GM20000 (cell line): ENCODE data around the gene KIFBP.
"Not testable (repeated sequence)": the region's sequence is repeated elsewhere in the genome, so short reads cannot be mapped to it uniquely, and the experiment has no call there.

ENCODE experiments used
- DNase-seq: peaks from one replicate; pipeline ENCODE4 v3.0.0; 2012; ENCODE audit warnings: low spot score
- TF ChIP-seq, protein P1 (sequence below): IDR thresholded peaks from 2 replicates; pipeline ENCODE4 v1.5.1; 2012; ENCODE audit warnings: mild to moderate bottlenecking, control low read depth; ENCODE audit errors: extremely low read depth, missing control alignments

The KIFBP gene

DNA sequence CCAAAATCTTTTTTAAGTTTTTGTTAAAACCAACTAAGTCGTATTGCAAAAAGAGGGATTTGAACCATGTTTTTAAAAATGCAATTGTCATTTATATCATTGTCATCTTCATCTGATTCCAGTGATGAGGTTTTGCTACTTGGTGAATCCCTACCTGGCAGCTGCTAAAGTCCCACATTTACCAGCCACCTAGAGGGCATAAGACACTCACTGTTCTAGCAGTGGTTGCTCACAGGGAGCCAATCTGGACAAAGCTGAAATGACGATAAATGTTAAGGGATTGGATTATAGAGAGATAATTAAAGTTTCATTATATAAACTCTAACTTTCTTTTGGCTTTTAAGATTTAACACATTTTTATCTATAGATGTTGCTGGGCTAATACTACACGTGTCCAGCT lies 18.7 kb downstream of the KIFBP start:
- DNase-seq: no peak
- TF ChIP-seq, protein P1, sequence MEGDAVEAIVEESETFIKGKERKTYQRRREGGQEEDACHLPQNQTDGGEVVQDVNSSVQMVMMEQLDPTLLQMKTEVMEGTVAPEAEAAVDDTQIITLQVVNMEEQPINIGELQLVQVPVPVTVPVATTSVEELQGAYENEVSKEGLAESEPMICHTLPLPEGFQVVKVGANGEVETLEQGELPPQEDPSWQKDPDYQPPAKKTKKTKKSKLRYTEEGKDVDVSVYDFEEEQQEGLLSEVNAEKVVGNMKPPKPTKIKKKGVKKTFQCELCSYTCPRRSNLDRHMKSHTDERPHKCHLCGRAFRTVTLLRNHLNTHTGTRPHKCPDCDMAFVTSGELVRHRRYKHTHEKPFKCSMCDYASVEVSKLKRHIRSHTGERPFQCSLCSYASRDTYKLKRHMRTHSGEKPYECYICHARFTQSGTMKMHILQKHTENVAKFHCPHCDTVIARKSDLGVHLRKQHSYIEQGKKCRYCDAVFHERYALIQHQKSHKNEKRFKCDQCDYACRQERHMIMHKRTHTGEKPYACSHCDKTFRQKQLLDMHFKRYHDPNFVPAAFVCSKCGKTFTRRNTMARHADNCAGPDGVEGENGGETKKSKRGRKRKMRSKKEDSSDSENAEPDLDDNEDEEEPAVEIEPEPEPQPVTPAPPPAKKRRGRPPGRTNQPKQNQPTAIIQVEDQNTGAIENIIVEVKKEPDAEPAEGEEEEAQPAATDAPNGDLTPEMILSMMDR: no peak

- DNase-seq: no peak
- TF ChIP-seq, protein P1: no peak
Observed at GRCh38 chr10:69009360-69009759, 20.8 kb downstream of the KIFBP start.

- TF ChIP-seq, protein P1: no peak
Observed at GRCh38 chr10:69010151-69010640, 21.6 kb downstream of the KIFBP start.

DNA sequence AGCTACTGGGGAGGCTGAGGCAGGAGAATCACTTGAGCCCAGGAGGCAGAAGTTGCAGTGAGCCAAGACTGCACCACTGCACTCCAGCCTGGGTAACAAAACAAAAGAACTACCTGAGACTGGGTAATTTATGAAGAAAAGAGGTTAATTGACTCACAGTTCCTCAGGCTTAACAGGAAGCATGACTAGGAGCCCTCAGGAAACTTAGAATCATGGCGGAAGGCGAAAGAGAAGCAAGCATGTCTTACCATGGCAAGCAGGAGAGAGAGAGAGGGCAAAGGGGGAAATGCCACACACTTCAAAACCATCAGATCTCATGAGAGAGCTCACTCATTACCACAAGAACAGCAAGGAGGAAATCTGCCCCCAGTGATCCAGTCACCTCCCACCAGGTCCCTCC lies 24.2 kb downstream of the KIFBP start:
- not testable (repeated sequence) for DNase-seq

More at GRCh38 chr10:69010151-69010640, 21.6 kb downstream of the KIFBP start:
- no peak for DNase-seq

DNA sequence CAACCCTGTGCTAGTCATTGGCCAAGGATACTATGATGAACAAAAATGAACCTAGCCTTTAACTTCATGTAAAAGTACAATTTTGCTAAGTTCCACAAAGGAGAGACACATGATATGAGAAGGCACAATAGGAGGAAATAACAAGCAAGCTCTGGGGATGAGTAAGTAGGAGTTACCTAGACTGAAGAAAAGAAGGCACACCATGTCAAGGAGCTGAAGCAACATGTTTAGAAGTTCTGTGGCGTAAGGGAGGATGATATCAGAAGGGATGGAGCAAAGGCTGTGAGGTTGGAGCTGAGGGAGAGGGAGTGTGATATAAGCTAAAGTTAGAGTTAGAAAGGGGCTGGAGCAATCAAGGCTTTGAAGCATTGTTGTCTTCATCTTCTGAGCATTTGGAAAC lies 25.6 kb downstream of the KIFBP start:
- TF ChIP-seq, protein P1: no peak
- no peak for DNase-seq

GRCh38 chr10:69018613-69019012 lies 30.0 kb downstream of the KIFBP start:
- DNase-seq: no peak
- TF ChIP-seq, protein P1: no peak

GRCh38 chr10:69022611-69023010 lies 34.0 kb downstream of the KIFBP start:
- TF ChIP-seq, protein P1: no peak
- no peak for DNase-seq

DNA sequence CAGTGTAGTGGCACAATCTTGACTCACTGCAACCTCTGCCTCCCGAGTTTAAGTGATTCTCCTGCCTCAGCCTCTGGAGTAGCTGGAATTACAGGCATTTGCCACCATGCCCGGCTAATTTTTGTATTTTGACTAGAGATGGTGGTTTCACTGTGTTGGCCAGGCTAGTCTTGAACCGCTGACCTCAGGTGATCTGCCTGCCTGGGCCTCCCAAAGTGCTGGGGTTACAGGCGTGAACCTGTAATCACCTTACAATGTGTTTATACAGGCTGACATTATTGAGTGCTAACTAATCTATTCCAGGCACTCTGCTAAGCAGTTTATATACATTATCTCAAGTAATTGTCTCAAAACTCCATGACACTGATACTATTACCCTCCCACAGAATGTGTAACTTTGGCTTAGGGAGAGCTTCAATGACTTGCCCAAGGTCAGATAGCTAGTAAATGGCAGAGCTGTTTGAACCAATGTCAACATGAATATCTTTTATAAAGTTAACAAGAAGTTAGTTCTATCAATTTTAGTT lies 36.8 kb downstream of the KIFBP start:
- TF ChIP-seq, protein P1: no peak
- DNase-seq: no peak
